GM12892 (cell line): Measurements from ENCODE around the gene C3orf38.

Experiments
- POLR2A ChIP-seq: IDR thresholded peaks from 2 replicates; pipeline ENCODE4 v1.6.1; 2011; ENCODE audit warnings: low read depth, low read length, control low read depth
- POLR2AphosphoS5 ChIP-seq: IDR thresholded peaks from 2 replicates; pipeline ENCODE4 v1.6.1; 2011; ENCODE audit warnings: low read depth, low read length, control low read depth
- TAF1 ChIP-seq: IDR thresholded peaks from 2 replicates; pipeline ENCODE4 v1.6.1; 2011; ENCODE audit warnings: low read depth, mild to moderate bottlenecking, control low read depth, low read length, borderline replicate concordance

GRCh38 chr3:88114878-88115549 is 34.7 kb upstream of the C3orf38 start:
- TF ChIP-seq TAF1 (no peak), POLR2A (no peak), POLR2AphosphoS5 (no peak)
